ENCODE results near the gene LARP4B.

Gene LARP4B

DNA sequence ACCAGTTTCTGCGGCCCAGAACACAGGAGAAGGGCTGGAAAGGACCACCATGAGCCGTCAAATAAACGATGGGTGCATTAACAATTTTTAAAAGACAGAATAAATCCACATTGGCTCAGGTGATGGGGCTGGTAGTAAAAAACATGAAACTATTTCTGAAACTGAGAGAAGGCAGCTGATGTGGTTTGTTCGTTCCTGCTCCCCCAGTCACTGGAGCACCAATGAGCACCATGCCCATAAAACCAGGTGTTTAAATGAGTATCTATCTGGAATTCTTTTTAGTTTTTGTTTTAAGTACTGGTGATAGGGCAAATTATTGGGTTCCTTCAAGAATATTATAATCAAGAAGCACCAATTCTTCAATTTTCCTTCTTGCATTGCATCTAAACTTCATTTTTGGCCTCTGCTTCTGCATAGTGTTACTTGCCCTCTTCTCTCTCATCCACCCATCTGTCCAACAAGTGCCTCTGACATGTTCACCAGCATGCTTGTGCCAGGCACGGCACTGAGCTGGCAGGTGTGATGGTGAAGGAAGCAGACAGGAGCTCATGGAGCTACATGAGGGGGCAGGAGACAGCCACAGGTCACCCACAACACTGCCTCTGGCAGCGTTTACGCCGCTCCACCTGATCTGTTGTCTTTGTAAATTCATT is 65.5 kb downstream of the LARP4B start:
- no peak overlapping the region for H3K4me3 ChIP-seq (ENCODE audit: insufficient read depth in 1 of 2, low read depth in 1 of 2, low read length in 2 of 2)
- H3K9ac ChIP-seq (ENCODE audit: low read length) = no peak overlapping the region
- H3K4me2 ChIP-seq (ENCODE audit: low read length, poor library complexity, severe bottlenecking) = no peak overlapping the region
- no peak overlapping the region for H4K91ac ChIP-seq (ENCODE audit: low read length)
- no peak overlapping the region for H2BK5ac ChIP-seq (ENCODE audit: low read depth, low read length, poor library complexity, severe bottlenecking)
- no peak overlapping the region for H2BK120ac ChIP-seq (ENCODE audit: low read depth, low read length)
- no peak overlapping the region for H3K14ac ChIP-seq (ENCODE audit: low read length in 2 of 2)
- peak overlapping the region in 1 of 2 experiments; percentile 47 for H2BK12ac ChIP-seq (ENCODE audit: low read length in 2 of 2)
- H2AK5ac ChIP-seq (ENCODE audit: low read length, severe bottlenecking) = no peak overlapping the region
- DNase-seq = no peak
- H3K4me1 ChIP-seq (ENCODE audit: control insufficient read depth, insufficient read depth, low read depth, low read length) = peaks cover 2% of the 10 kb centered on the region
- no peak overlapping the region for H2AFZ ChIP-seq (ENCODE audit: low read depth, low read length)
- no peak overlapping the region for H3K18ac ChIP-seq (ENCODE audit: low read depth in 1 of 2, low read length in 2 of 2)
- no peak overlapping the region for H4K8ac ChIP-seq (ENCODE audit: low read length)
- 95% methylated on average over 8 of the region's 8 CpGs for WGBS
- peaks cover 30 to 79% of the 10 kb centered on the region in 2 experiments for H3K36me3 ChIP-seq (ENCODE audit: control insufficient read depth in 1 of 2, insufficient read depth in 2 of 2, low read depth in 1 of 2, low read length in 2 of 2)
- no peaks in the 10 kb centered on the region for H3K27me3 ChIP-seq (ENCODE audit: control insufficient read depth in 1 of 2, insufficient read depth in 1 of 2, low read length in 2 of 2)
- H3K27ac ChIP-seq (ENCODE audit: low read length, poor library complexity, severe bottlenecking) = no peak overlapping the region
- H2BK15ac ChIP-seq (ENCODE audit: low read depth, poor library complexity, severe bottlenecking) = no peak overlapping the region
- peaks cover 31% of the 10 kb centered on the region for H3K79me1 ChIP-seq (replicated peaks; ENCODE audit: low read length, poor library complexity, severe bottlenecking)
- no peak overlapping the region for H3K4ac ChIP-seq (ENCODE audit: low read depth in 1 of 2, low read length in 2 of 2)
- no peak overlapping the region for H3K23ac ChIP-seq (ENCODE audit: low read length in 2 of 2)
- H3K9me3 ChIP-seq (ENCODE audit: control insufficient read depth, low read length) = no peaks in the 10 kb centered on the region

DNA sequence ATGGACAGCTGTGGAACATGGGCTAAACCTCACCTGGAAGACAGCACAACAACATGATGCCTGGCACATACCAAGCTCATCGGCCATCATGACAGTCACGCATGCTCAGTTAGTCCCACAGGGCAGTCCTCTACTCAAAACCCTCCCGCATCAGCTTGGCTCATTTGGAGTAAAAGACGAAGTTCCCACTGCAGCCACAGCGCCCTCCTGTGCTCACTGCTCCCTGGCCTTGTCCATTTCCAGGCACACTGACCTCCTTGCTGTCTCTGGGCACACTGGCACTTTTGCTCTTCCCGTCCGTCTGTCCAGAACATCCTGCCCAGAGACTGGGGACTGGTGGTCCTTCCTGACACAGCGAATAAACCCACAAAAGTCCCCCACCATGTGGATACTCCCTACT is 66.2 kb downstream of the LARP4B start:
- Histone ChIP-seq H3K23ac (ENCODE audit: low read length in 2 of 2) (no peak overlapping the region), H3K27ac (ENCODE audit: low read length, poor library complexity, severe bottlenecking) (no peak overlapping the region), H3K36me3 (ENCODE audit: control insufficient read depth in 1 of 2, insufficient read depth in 2 of 2, low read depth in 1 of 2, low read length in 2 of 2) (peaks cover 32 to 78% of the 10 kb centered on the region in 2 experiments), H3K18ac (ENCODE audit: low read depth in 1 of 2, low read length in 2 of 2) (no peak overlapping the region), H2AFZ (ENCODE audit: low read depth, low read length) (no peak overlapping the region), H3K9ac (ENCODE audit: low read length) (no peak overlapping the region), H2BK15ac (ENCODE audit: low read depth, poor library complexity, severe bottlenecking) (no peak overlapping the region), H3K9me3 (ENCODE audit: control insufficient read depth, low read length) (peaks cover 1% of the 10 kb centered on the region), H2BK120ac (ENCODE audit: low read depth, low read length) (no peak overlapping the region), H2AK5ac (ENCODE audit: low read length, severe bottlenecking) (no peak overlapping the region), H3K4ac (ENCODE audit: low read depth in 1 of 2, low read length in 2 of 2) (no peak overlapping the region), H3K79me1 (replicated peaks; ENCODE audit: low read length, poor library complexity, severe bottlenecking) (peaks cover 27% of the 10 kb centered on the region), H3K14ac (ENCODE audit: low read length in 2 of 2) (no peak overlapping the region), H3K4me1 (ENCODE audit: control insufficient read depth, insufficient read depth, low read depth, low read length) (peaks cover 2% of the 10 kb centered on the region), H3K27me3 (ENCODE audit: control insufficient read depth in 1 of 2, insufficient read depth in 1 of 2, low read length in 2 of 2) (no peaks in the 10 kb centered on the region), H4K91ac (ENCODE audit: low read length) (no peak overlapping the region), H2BK5ac (ENCODE audit: low read depth, low read length, poor library complexity, severe bottlenecking) (no peak overlapping the region), H3K4me2 (ENCODE audit: low read length, poor library complexity, severe bottlenecking) (no peak overlapping the region), H4K8ac (ENCODE audit: low read length) (no peak overlapping the region), H3K4me3 (ENCODE audit: insufficient read depth in 1 of 2, low read depth in 1 of 2, low read length in 2 of 2) (no peak overlapping the region), H2BK12ac (ENCODE audit: low read length in 2 of 2) (no peak overlapping the region)
- DNase-seq = no peak
- WGBS = 93% methylated on average over 8 of the region's 8 CpGs

DNA sequence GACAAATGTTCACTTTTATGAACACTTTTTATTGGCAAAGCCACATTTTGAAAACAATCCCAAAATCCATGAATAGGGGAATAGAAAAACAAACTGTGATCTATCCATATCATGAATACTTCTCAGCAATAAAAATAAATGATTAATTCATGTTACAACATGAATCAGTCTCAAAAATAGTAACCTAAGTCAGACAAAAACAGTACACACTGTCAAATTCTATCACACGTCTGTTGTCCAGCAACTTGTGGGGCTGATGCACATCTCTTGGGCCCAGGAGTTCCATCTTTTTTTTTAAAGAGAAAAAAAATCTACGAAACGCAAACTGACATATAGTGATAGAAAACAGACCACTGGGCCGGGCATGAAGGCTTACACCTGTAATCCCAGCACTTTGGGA is 71.0 kb downstream of the LARP4B start:
- H3K4ac ChIP-seq (ENCODE audit: low read depth in 1 of 2, low read length in 2 of 2) = no peak overlapping the region
- no peak overlapping the region for H2BK15ac ChIP-seq (ENCODE audit: low read depth, poor library complexity, severe bottlenecking)
- no peak overlapping the region for H2AK5ac ChIP-seq (ENCODE audit: low read length, severe bottlenecking)
- H2AFZ ChIP-seq (ENCODE audit: low read depth, low read length) = no peak overlapping the region
- no peak overlapping the region for H3K14ac ChIP-seq (ENCODE audit: low read length in 2 of 2)
- no peak overlapping the region for H4K91ac ChIP-seq (ENCODE audit: low read length)
- peaks cover 23 to 64% of the 10 kb centered on the region in 2 experiments for H3K36me3 ChIP-seq (ENCODE audit: control insufficient read depth in 1 of 2, insufficient read depth in 2 of 2, low read depth in 1 of 2, low read length in 2 of 2)
- no peak overlapping the region for H3K27ac ChIP-seq (ENCODE audit: low read length, poor library complexity, severe bottlenecking)
- H3K23ac ChIP-seq (ENCODE audit: low read length in 2 of 2) = no peak overlapping the region
- H3K18ac ChIP-seq (ENCODE audit: low read depth in 1 of 2, low read length in 2 of 2) = no peak overlapping the region
- no peak overlapping the region for H2BK120ac ChIP-seq (ENCODE audit: low read depth, low read length)
- peaks cover 3% of the 10 kb centered on the region for H3K9me3 ChIP-seq (ENCODE audit: control insufficient read depth, low read length)
- no peak overlapping the region for H2BK12ac ChIP-seq (ENCODE audit: low read length in 2 of 2)
- H3K9ac ChIP-seq (ENCODE audit: low read length) = no peak overlapping the region
- H3K79me1 ChIP-seq (replicated peaks; ENCODE audit: low read length, poor library complexity, severe bottlenecking) = peaks cover 25% of the 10 kb centered on the region
- peaks cover 8% of the 10 kb centered on the region for H3K4me1 ChIP-seq (ENCODE audit: control insufficient read depth, insufficient read depth, low read depth, low read length)
- H2BK5ac ChIP-seq (ENCODE audit: low read depth, low read length, poor library complexity, severe bottlenecking) = no peak overlapping the region
- no peak for DNase-seq
- WGBS = 93% methylated on average over 4 of the region's 4 CpGs
- H4K8ac ChIP-seq (ENCODE audit: low read length) = no peak overlapping the region
- no peak overlapping the region for H3K4me3 ChIP-seq (ENCODE audit: insufficient read depth in 1 of 2, low read depth in 1 of 2, low read length in 2 of 2)
- H3K27me3 ChIP-seq (ENCODE audit: control insufficient read depth in 1 of 2, insufficient read depth in 1 of 2, low read length in 2 of 2) = no peaks in the 10 kb centered on the region
- H3K4me2 ChIP-seq (ENCODE audit: low read length, poor library complexity, severe bottlenecking) = no peak overlapping the region

DNA sequence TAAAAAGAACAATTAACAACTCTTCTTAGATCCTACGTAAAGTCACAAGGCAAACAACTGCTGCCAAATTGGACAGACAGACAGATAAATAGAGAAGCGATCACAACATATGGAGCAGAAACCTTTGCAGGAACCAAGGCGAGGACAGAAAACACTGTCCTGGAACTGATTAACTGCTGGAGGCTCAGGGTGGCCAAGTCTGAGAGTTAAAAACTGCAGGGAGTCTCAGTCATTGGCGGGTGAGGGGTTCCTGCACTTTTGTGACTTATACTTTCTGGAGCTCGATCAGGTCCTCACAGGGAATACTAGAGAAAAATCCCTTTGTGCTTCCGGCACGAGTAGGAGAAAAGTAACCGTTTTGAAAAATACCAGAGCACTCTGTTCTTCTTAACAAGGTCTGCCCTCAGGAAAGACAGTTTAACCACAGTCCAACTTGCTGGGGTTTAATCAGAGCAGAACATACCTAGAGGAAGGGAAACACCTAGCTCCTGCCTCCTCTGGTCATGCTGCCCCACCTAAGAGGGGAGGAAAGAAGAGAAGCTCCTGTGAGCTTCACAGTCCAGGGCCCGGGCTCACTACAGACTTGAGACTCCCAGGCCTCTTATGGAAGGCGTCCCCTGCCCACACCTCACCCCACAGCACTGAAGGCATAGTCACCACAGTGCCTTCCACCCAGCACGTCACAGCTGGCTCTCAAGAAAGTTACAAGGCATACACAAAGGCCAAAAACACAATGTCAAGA is 74.9 kb downstream of the LARP4B start:
- WGBS = 89% methylated on average over 11 of the region's 11 CpGs
- H3K9ac ChIP-seq (ENCODE audit: low read length) = peak overlapping the region; percentile 21
- H3K23ac ChIP-seq (ENCODE audit: low read length in 2 of 2) = no peak overlapping the region
- no peak overlapping the region for H3K4me3 ChIP-seq (ENCODE audit: insufficient read depth in 1 of 2, low read depth in 1 of 2, low read length in 2 of 2)
- H4K91ac ChIP-seq (ENCODE audit: low read length) = no peak overlapping the region
- no peak overlapping the region for H2AFZ ChIP-seq (ENCODE audit: low read depth, low read length)
- peaks cover 13 to 66% of the 10 kb centered on the region in 2 experiments for H3K36me3 ChIP-seq (ENCODE audit: control insufficient read depth in 1 of 2, insufficient read depth in 2 of 2, low read depth in 1 of 2, low read length in 2 of 2)
- peak overlapping the region in 1 of 2 experiments; percentile 30 for H3K14ac ChIP-seq (ENCODE audit: low read length in 2 of 2)
- no peak overlapping the region for H2BK5ac ChIP-seq (ENCODE audit: low read depth, low read length, poor library complexity, severe bottlenecking)
- H2BK12ac ChIP-seq (ENCODE audit: low read length in 2 of 2) = no peak overlapping the region
- H3K79me1 ChIP-seq (replicated peaks; ENCODE audit: low read length, poor library complexity, severe bottlenecking) = peaks cover 18% of the 10 kb centered on the region
- no peak overlapping the region for H3K18ac ChIP-seq (ENCODE audit: low read depth in 1 of 2, low read length in 2 of 2)
- peak overlapping the region; percentile 49 for H2AK5ac ChIP-seq (ENCODE audit: low read length, severe bottlenecking)
- H3K4me1 ChIP-seq (ENCODE audit: control insufficient read depth, insufficient read depth, low read depth, low read length) = peaks cover 8% of the 10 kb centered on the region
- H3K27ac ChIP-seq (ENCODE audit: low read length, poor library complexity, severe bottlenecking) = peak overlapping the region; percentile 85
- peak overlapping the region; percentile 50 for H3K4me2 ChIP-seq (ENCODE audit: low read length, poor library complexity, severe bottlenecking)
- peaks cover 14% of the 10 kb centered on the region for H3K9me3 ChIP-seq (ENCODE audit: control insufficient read depth, low read length)
- H3K27me3 ChIP-seq (ENCODE audit: control insufficient read depth in 1 of 2, insufficient read depth in 1 of 2, low read length in 2 of 2) = no peaks in the 10 kb centered on the region
- DNase-seq = no peak
- H2BK120ac ChIP-seq (ENCODE audit: low read depth, low read length) = no peak overlapping the region
- no peak overlapping the region for H2BK15ac ChIP-seq (ENCODE audit: low read depth, poor library complexity, severe bottlenecking)
- no peak overlapping the region for H3K4ac ChIP-seq (ENCODE audit: low read depth in 1 of 2, low read length in 2 of 2)
- no peak overlapping the region for H4K8ac ChIP-seq (ENCODE audit: low read length)

All from mesenchymal stem cell (in vitro differentiated cells and primary cell).